ENCODE data around the gene SCAF4.

- TF ChIP-seq CTCF (IDR thresholded peaks at IDR 0.05; ENCODE audit: low read depth, low read length) = no peak
- no peak for TF ChIP-seq EZH2phosphoT487 (IDR thresholded peaks at IDR 0.05; ENCODE audit: low read depth)
Observed at GRCh38 chr21:31711326-31711725, 20.6 kb downstream of the SCAF4 start.

Measured in OCI-LY3 (cell line).